ENCODE data around the gene GCAT. TPM values are rescaled to one million over a fixed set of nuclear protein-coding genes. Genes with fewer than 3 reads are reported as not detected.

Gene GCAT
- total RNA-seq, 1 donor from 2014 or later = 42.7 TPM

DNA sequence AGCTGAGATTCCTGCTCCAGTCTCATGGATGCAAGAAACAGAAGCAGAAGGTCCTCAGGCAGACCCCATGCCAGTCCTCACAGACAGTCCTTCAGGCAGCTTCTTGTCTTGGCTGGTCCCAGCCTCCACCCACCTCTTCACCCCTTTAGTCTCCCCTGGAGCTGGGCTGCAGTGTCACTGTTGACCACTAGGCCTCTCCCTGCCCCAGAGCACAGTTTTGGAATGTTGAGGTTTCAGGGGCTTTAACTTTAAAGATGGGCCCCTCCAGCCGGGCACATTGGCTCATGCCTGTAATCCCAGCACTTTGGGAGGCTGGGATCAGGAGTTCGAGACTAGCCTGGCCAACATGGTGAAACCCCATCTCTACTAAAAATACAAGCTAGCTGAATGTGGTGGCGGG is 39.5 kb upstream of the GCAT start:
- H3K36me3 ChIP-seq = peaks cover 90% of the 10 kb centered on the region

GRCh38 chr22:37769056-37769455 is 38.7 kb upstream of the GCAT start:
- no peak for DNase-seq
- H3K4me1 ChIP-seq = peaks cover 22% of the 10 kb centered on the region
- no peaks in the 10 kb centered on the region for H3K27me3 ChIP-seq (ENCODE audit: low read depth)
- no peak for TF ChIP-seq CTCF (IDR thresholded peaks at IDR 0.05; ENCODE audit: borderline replicate concordance)
- intact Hi-C loops (cut with micrococcal nuclease) = no loop called here
- no peak overlapping the region for H3K4me3 ChIP-seq
- H3K27ac ChIP-seq (replicated peaks) = no peak overlapping the region
- H3K9me3 ChIP-seq (replicated peaks) = no peaks in the 10 kb centered on the region
- H3K36me3 ChIP-seq = peaks cover 88% of the 10 kb centered on the region

More for the DNA sequence above, 39.5 kb upstream of the GCAT start:
- H3K4me3 ChIP-seq = no peak overlapping the region
- no peaks in the 10 kb centered on the region for H3K27me3 ChIP-seq (ENCODE audit: low read depth)
- H3K27ac ChIP-seq (replicated peaks) = no peak overlapping the region
- no peaks in the 10 kb centered on the region for H3K9me3 ChIP-seq (replicated peaks)
- peaks cover 22% of the 10 kb centered on the region for H3K4me1 ChIP-seq
- intact Hi-C loops (cut with micrococcal nuclease) = no loop called here
- TF ChIP-seq CTCF (IDR thresholded peaks at IDR 0.05; ENCODE audit: borderline replicate concordance) = peak; percentile 25
- DNase-seq = no peak

- no peak for DNase-seq
- peaks cover 86% of the 10 kb centered on the region for H3K36me3 ChIP-seq
- intact Hi-C loops (cut with micrococcal nuclease) = no loop called here
- no peaks in the 10 kb centered on the region for H3K27me3 ChIP-seq (ENCODE audit: low read depth)
- H3K4me3 ChIP-seq = no peak overlapping the region
- peaks cover 11% of the 10 kb centered on the region for H3K4me1 ChIP-seq
- no peak for TF ChIP-seq CTCF (IDR thresholded peaks at IDR 0.05; ENCODE audit: borderline replicate concordance)
- H3K27ac ChIP-seq (replicated peaks) = no peak overlapping the region
- no peaks in the 10 kb centered on the region for H3K9me3 ChIP-seq (replicated peaks)
Measured at GRCh38 chr22:37771081-37771480, 36.7 kb upstream of the GCAT start.

GRCh38 chr22:37771702-37772427 is 35.9 kb upstream of the GCAT start:
- peaks cover 14% of the 10 kb centered on the region for H3K4me1 ChIP-seq
- intact Hi-C loops (cut with micrococcal nuclease) = no loop called here
- H3K27ac ChIP-seq (replicated peaks) = no peak overlapping the region
- no peaks in the 10 kb centered on the region for H3K27me3 ChIP-seq (ENCODE audit: low read depth)
- H3K36me3 ChIP-seq = peaks cover 80% of the 10 kb centered on the region
- H3K9me3 ChIP-seq (replicated peaks) = no peaks in the 10 kb centered on the region
- no peak for DNase-seq
- no peak for TF ChIP-seq CTCF (IDR thresholded peaks at IDR 0.05; ENCODE audit: borderline replicate concordance)
- no peak overlapping the region for H3K4me3 ChIP-seq

DNA sequence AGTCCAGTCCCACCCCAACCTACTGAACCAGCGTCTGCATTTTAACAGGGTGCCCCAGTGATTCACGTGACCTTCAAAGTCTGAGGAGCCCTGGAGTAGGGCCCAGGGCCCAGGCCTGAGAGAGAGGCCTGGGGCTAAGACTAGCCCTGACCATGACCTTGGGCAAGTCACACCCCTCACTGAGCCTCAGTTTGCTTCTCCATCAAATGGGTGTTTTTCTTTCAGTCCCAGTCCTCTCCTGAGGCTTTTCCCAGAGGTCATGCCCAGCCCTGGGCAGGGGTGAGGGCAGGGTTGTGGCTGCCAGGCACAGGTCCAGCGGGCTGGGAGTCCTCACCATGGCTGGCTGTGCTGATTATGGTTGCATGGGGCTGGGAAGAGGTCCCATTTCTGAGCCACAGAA is 33.0 kb upstream of the GCAT start:
- Histone ChIP-seq H3K4me1 (peaks cover 20% of the 10 kb centered on the region), H3K4me3 (no peak overlapping the region), H3K27ac (replicated peaks) (peak overlapping the region; percentile 30), H3K27me3 (ENCODE audit: low read depth) (no peaks in the 10 kb centered on the region), H3K36me3 (peaks cover 52% of the 10 kb centered on the region), H3K9me3 (replicated peaks) (no peaks in the 10 kb centered on the region)
- no peak for DNase-seq
- intact Hi-C loops (cut with micrococcal nuclease) = no loop called here
- TF ChIP-seq CTCF (IDR thresholded peaks at IDR 0.05; ENCODE audit: borderline replicate concordance) = no peak
